Effector CD4-positive, alpha-beta T cell (primary cell): ENCODE data around the gene PDGFRA.
"Not testable (repeated sequence)": the region's sequence is repeated elsewhere in the genome, so short reads cannot be mapped to it uniquely, and the experiment has no call there.

ENCODE experiments used
- DNase-seq: peaks from one replicate; pipeline ENCODE4 v3.0.0-alpha.2; 2020

The PDGFRA gene

GRCh38 chr4:54330896-54331295 lies 101.8 kb downstream of the PDGFRA start:
- DNase-seq, result no peak

GRCh38 chr4:54332542-54332941 lies 103.4 kb downstream of the PDGFRA start:
- no peak for DNase-seq

GRCh38 chr4:54333657-54334056 lies 104.6 kb downstream of the PDGFRA start:
- no peak for DNase-seq

DNA sequence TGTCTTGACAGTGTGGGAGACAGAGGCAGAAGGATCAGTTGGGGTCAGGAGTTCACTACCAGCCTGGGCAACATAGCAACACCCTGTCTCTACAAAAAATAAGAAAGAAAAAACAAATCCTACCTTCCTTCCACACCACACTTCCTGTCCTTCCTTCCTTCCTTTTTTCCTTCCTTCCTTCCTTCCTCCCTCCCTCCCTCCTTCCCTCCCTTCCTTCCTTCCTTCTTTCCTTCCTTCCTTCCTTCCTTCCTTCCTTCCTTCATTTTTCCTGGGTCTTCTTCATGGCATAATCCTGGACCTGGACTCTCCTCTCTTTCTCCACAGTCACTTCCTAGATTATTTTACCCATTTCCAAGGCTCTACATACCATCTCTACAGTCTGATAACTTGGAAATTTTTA lies 105.7 kb downstream of the PDGFRA start:
- not testable (repeated sequence) for DNase-seq

GRCh38 chr4:54337009-54337408 lies 107.9 kb downstream of the PDGFRA start:
- DNase-seq, result no peak

GRCh38 chr4:54342067-54342466 lies 113.0 kb downstream of the PDGFRA start:
- not testable (repeated sequence) for DNase-seq
